WERI-Rb-1 (cell line): Measurements from ENCODE around the gene MICA.
"Not testable (repeated sequence)": the region's sequence is repeated elsewhere in the genome, so short reads cannot be mapped to it uniquely, and the experiment has no call there.

Experiments used
- DNase-seq: peaks from one replicate; pipeline ENCODE4 v3.0.0-alpha.2; 2020
- H3K27ac ChIP-seq: fragments of 250-450 bp; sonication (Bioruptor Pico); 2 replicates; pipeline ENCODE4 v1.5.1; 2020; ENCODE audit warnings: mild to moderate bottlenecking, moderate library complexity
- H3K27me3 ChIP-seq: fragments of 250-450 bp; sonication (Bioruptor Pico); 2 replicates; pipeline ENCODE4 v1.5.1; 2021; ENCODE audit warnings: mild to moderate bottlenecking, low read depth, moderate library complexity; ENCODE audit not compliant: insufficient read depth, severe bottlenecking
- H3K36me3 ChIP-seq: fragments of 250-450 bp; sonication (Bioruptor Pico); 2 replicates; pipeline ENCODE4 v1.5.1; 2020; ENCODE audit warnings: mild to moderate bottlenecking, moderate library complexity
- H3K4me3 ChIP-seq: 2 replicates; pipeline ENCODE4 v1.5.1; 2011; ENCODE audit warnings: low read depth, mild to moderate bottlenecking, control low read depth, low read length
- H3K9me3 ChIP-seq: fragments of 250-450 bp; sonication (Bioruptor Pico); 2 replicates; pipeline ENCODE4 v1.5.1; 2021; ENCODE audit warnings: mild to moderate bottlenecking, moderate library complexity; ENCODE audit not compliant: severe bottlenecking
- TF ChIP-seq, protein P1 (sequence below): IDR thresholded peaks from 2 replicates; pipeline ENCODE4 v1.5.1; 2011; ENCODE audit warnings: low read depth, mild to moderate bottlenecking, control low read depth, inconsistent platforms, low read length

The MICA gene

DNA sequence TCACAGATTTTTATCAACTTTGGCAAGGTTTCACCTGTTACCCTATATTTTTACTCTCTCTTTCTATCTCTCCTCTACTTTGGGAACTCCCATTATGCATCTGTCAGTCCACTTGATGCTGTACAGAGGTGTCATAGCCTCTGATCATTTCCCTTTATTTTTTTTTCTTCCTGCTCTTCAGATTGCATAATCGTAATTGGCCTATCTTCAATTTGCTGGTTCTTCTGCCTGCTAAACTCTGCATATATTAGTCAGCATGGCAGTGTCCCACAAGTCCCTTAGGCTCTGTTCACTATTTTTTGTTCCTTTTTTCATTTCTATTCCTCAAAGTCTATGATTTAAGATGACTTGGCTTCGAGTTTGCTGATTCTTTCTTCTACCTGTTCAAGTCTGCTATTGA lies 49.9 kb downstream of the MICA start:
- Histone ChIP-seq H3K36me3 (no peaks in the 10 kb centered on the region), H3K27ac (no peak overlapping the region), H3K4me3 (no peak overlapping the region), H3K9me3 (peaks cover 8% of the 10 kb centered on the region), H3K27me3 (no peaks in the 10 kb centered on the region)
- no peak for DNase-seq
- TF ChIP-seq, protein P1, sequence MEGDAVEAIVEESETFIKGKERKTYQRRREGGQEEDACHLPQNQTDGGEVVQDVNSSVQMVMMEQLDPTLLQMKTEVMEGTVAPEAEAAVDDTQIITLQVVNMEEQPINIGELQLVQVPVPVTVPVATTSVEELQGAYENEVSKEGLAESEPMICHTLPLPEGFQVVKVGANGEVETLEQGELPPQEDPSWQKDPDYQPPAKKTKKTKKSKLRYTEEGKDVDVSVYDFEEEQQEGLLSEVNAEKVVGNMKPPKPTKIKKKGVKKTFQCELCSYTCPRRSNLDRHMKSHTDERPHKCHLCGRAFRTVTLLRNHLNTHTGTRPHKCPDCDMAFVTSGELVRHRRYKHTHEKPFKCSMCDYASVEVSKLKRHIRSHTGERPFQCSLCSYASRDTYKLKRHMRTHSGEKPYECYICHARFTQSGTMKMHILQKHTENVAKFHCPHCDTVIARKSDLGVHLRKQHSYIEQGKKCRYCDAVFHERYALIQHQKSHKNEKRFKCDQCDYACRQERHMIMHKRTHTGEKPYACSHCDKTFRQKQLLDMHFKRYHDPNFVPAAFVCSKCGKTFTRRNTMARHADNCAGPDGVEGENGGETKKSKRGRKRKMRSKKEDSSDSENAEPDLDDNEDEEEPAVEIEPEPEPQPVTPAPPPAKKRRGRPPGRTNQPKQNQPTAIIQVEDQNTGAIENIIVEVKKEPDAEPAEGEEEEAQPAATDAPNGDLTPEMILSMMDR, result no peak

DNA sequence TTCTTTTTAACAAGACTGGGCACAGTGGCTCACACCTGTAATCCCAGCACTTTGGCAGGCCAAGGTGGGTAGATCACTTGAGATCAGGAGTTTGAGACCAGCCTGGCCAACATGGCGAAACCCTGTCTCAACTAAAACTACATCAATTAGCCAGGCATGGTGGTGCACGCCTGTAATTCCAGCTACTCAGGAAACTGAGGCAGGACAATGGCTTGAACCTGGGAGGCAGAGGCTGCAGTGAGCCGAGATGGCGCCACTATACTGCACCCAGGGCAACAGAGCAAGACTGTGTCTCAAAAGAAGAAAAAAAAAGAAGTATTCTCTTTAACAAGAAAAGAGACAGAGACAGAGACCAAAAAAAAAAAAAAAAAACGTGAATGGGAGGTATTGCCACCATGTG lies 56.5 kb downstream of the MICA start:
- not testable (repeated sequence) for H3K27me3 ChIP-seq, H3K27ac ChIP-seq, DNase-seq, H3K4me3 ChIP-seq, H3K36me3 ChIP-seq, H3K9me3 ChIP-seq

DNA sequence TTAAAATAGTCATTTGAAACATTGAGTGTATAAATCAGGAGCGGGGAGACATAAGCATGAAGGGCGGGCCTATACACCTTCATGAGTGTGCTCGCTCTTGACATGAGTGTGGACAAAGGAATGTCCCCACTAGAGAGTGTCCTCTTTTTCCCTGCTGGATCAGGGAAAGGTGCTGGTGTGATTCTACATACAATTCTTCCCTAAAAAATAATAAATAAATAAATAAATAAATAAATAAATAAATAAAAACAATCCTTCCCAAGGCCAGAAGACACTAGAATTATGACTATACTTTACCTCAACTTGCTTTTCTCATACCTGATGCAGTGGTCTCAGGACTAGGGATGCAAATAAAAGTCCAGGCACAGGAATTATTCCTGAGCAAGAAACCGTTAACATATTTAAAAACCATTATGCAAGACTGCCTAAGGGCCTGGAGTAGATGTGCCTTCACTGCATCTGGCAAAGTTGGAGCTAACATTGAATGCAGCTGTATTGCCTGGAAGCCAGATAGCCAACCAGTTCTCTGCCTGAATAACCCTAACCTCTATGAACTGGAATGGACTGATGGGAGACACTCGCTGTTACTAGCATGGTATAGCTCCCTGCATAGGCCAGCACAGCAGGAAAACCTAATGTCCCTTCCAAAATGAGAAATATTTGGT lies 57.1 kb downstream of the MICA start:
- TF ChIP-seq, protein P1, result no peak
- H3K36me3 ChIP-seq, result no peaks in the 10 kb centered on the region
- no peak for DNase-seq
- no peaks in the 10 kb centered on the region for H3K9me3 ChIP-seq
- H3K27ac ChIP-seq, result no peak overlapping the region
- no peaks in the 10 kb centered on the region for H3K27me3 ChIP-seq
- no peak overlapping the region for H3K4me3 ChIP-seq

DNA sequence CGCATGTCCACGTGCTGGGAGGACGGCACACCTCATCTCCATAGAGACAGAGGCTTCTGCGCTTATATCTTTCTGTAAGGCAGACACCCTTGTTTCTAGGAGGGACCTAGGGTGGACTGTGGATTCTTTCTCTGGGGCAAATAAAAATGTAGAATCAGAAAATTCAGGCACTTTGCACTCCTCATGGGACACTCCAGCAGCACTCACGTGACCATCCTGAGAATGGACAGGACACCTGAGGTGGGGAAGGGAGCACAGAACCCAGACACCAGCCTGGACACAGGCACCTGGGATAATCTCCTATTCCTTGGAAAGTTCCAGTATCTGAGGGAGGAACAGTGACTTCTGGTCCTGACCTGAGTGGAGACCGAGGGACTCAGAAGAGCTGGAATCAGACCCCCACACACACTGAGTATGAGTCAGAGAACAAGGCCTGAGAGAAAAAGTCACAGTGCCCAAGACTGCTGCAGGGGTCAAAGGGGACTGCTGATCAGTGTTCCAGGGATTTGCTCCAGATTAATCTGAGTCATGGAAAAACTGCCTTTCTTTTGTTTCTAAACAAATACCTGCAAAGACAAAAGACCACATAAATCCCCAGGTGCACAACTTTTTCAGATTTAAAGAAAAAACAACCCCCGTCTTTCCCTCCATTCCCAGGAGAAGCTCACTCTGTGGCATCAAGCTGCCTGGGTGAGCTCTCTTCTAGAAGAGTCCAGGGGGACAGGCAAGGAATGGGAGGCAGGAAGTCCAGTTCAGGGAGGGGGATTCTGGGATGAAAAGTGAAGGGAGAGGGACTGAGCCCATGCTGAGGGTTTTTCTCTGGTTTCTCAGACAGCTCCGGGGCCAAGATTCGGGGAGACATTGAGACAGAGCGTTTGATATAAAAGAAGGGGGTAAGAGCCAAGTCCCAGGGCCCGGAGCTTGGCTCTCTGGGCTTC lies 58.9 kb downstream of the MICA start:
- Histone ChIP-seq H3K27ac (no peak overlapping the region), H3K9me3 (no peaks in the 10 kb centered on the region), H3K4me3 (no peak overlapping the region), H3K27me3 (no peaks in the 10 kb centered on the region), H3K36me3 (no peaks in the 10 kb centered on the region)
- TF ChIP-seq, protein P1, result no peak
- no peak for DNase-seq

DNA sequence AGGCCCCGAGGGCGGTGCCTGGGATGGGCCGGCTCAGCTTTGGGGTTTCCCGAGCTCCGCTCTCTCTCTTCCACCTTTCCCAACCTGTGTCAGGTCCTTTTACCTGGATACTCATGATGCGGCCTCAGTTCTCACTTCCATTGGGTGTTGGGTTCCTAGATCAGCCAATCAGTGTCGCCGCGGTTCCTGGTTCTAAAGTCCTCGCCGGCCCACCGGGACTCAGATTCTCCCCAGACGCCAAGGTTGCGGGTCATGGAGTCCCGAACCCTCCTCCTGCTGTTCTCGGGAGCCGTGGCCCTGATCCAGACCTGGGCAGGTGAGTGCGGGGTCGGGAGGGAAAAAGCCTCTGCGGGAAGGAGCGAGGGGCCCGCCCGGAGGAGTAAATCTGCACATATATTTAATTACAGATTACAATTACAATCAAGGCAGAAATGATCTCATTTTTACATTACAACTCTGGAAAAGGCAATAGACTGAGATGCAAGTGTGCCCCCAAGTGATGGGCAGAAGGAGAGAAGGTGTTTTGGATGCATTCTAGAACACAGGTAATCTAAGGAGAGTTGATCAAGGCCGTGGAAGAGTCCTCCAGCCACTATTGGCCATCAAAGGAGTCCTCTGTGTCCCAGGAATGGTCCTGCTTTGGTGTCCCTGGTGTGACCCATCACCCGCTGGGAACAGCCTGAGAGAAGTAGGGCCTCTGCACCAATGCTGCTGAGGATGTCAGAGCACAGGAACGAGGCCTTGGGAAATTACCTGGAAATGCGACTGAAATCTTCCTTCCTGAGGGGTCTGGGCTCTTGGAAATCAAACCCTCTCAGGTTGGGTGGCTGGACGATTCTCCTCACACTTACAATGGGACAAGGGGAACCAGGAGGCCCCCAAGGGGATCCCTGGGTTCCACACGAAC lies 59.8 kb downstream of the MICA start:
- no peaks in the 10 kb centered on the region for H3K27me3 ChIP-seq
- no peaks in the 10 kb centered on the region for H3K9me3 ChIP-seq
- peak; percentile 70 for DNase-seq
- no peaks in the 10 kb centered on the region for H3K36me3 ChIP-seq
- TF ChIP-seq, protein P1, result no peak
- no peak overlapping the region for H3K4me3 ChIP-seq
- no peak overlapping the region for H3K27ac ChIP-seq
